Measurements from ENCODE around the gene UQCC5.

DNA sequence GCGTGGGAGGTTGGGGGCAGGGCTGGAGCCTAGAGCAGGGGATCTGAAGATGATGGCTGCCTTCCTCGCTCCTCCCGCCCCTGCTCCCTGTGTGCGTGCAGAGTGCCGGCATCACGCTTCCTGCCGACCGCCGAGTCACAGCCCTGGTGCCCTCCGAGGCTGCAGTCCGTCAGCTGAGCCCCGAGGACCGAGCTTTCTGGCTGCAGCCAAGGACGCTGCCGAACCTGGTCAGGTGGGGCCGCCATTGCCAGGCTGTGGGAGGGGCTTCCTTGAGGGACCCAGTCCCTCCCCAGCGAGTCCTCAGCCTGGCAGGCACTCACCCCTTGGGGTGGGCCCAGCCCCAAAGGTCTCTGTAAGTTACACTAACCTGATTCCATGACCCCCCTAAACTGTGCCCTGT, 23.7 kb upstream of the UQCC5 start:
- no peak for TF ChIP-seq EZH2 (IDR thresholded peaks at IDR 0.05; ENCODE audit: insufficient read depth, poor library complexity, severe bottlenecking)
- TF ChIP-seq EZH2phosphoT487 (IDR thresholded peaks at IDR 0.05; ENCODE audit: insufficient read depth, low read depth): no peak
